Measurements from ENCODE around the gene EDN2. TPM values are rescaled to one million over a fixed set of nuclear protein-coding genes. Genes with fewer than 3 reads are reported as not detected.

EDN2 gene
- total RNA-seq, 1 experiment from 2014 or later: 0.50 TPM

DNA sequence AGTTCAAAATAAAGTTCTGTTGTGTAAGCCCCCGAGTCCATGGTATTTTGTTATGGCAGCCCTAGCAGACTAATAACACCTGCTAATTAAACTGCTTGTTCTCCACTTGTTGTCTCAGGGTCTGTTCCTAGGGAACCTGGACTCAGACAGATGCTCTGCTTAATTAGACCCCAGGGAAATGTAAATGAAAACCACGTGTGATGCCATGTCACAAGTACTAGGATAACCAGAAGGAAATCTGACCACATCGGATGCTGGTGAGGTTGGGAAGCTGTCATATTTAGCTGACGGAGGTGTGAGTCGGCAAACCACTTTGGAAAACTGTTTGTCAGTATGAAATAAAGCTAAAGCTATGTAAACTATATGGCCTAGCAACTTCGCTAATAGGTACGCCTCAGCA is 19.6 kb downstream of the EDN2 start:
- DNase-seq (ENCODE audit: low spot score): no peak

- DNase-seq (ENCODE audit: low spot score): no peak
These were observed 21.0 kb downstream of the EDN2 start for GRCh38 chr1:41463516-41463915.

GRCh38 chr1:41462680-41463004 is 21.8 kb downstream of the EDN2 start:
- no peak for DNase-seq (ENCODE audit: low spot score)

GRCh38 chr1:41461790-41462679 is 22.4 kb downstream of the EDN2 start:
- DNase-seq (ENCODE audit: low spot score): no peak

DNA sequence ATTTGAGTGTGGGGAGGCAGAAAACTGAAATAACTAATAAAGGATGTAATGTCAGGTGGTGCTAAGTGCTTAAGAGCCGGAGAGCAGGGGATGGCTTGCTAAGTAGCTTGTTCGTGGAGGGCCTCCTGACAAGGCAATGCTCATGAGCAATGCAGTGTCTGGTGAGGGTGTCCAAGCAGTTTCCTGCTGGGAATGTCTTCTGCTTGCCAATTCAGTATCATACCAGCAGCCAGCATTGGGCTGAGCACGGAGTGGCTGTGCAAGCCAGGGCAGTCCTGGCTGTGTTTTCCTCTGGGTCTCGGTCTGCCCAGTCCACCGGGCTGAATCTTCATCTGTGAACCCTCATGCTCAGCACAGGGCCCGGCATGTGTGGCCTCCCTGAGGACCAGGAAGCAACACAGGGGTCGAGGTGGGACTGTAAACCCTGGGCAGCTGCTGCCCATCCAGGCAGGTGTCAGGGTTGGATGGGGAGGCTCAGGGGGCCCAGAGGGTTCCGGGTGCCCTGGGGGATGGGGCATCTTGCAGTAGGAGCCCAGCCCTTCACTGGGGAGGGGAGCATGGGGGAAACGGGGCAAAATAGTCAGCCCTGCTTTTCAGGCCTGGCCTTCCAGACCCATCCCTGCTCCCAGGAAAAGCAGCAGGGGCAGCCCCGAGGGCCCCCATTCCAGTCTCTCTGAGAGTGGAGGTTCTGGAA is 27.5 kb downstream of the EDN2 start:
- DNase-seq (ENCODE audit: low spot score): no peak

DNA sequence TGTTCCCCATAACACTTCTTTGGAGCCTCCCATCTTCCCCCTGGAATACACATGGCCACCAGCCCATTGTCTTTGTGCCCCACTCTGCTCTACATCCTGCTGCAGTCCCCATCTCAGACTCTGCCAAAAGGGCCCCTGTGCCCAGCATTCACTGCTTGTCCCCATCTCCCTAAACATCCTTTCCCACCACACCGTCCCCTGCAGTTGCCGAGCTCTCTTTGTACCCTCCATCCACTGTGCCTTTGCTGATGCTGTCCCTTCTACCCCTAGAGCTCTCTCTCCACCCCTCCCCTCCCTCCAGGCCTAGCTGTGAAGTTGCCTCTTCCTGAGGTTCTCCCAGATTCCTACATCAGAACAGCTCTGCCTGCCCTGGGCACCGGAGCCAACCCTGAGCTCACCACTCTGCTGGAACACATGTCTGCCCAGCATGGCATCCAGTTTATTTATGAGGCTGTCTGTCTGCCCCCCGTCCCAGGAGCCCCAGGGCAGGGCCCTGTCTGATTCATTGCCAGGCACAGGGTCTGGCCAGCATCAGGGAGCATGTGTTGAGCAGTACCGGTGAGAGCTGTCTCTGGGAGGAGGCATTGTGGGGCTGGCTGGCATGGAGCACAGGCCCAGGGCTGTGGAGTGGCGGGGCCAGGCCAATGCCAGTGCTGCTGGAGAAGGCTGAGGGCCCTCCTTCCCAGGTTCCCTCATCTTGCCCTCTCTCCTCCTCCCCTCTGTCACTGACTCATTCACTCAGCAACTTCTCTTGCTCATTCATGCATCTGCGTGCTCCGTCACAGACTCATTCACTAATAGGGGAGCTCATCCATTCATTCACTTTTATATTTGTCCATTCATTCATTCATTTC is 28.8 kb downstream of the EDN2 start:
- no peak for DNase-seq (ENCODE audit: low spot score)

DNA sequence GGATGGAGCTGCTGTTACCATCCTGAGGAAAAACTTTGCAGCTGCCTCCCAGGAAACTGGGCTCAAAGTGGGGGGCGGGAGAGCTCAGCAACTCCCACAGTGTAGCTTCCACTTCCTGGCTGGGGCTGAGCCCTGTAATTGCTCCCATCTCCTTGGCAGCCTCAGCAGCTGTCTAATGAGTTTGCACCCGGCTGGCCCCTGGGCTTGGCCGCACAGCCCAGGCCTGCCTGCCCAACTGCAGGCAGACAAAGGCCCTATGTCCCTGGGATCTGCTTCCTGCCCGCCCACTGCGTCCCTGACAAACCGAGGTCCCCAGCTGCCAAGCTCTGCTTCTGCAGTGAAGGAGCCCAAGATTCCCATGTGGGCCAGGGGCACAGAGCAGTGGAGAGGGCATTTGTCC is 30.1 kb downstream of the EDN2 start:
- no peak for DNase-seq (ENCODE audit: low spot score)

- no peak for DNase-seq (ENCODE audit: low spot score)
These were observed 31.7 kb downstream of the EDN2 start for GRCh38 chr1:41452704-41453290.

DNA sequence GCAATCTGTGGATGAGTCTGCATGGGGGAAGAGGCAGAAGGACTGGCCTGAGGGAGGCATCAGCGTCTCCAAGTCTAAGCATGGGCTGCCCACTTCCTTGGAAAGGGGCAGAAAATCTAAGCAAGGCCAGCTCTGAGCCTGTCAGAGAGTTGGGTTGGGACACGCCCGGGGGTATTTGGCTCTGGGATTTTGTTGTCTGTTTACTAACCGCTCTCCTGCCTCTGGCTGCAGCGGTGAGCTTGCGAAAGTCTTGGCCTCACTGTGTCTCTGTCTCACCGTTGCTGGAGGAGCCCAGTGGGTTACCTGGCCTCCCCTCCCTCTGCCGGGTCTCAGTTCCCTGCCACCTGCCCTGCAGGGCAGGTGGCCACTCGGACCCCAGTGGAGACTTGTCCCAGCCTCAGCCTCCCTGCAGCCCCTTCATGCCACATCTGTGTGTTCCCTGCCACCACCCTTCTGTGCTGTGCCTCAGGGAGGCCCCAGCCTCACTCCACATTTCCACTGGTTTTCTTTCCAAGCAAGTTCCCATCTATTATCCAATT is 33.7 kb downstream of the EDN2 start:
- no peak for DNase-seq (ENCODE audit: low spot score)

DNA sequence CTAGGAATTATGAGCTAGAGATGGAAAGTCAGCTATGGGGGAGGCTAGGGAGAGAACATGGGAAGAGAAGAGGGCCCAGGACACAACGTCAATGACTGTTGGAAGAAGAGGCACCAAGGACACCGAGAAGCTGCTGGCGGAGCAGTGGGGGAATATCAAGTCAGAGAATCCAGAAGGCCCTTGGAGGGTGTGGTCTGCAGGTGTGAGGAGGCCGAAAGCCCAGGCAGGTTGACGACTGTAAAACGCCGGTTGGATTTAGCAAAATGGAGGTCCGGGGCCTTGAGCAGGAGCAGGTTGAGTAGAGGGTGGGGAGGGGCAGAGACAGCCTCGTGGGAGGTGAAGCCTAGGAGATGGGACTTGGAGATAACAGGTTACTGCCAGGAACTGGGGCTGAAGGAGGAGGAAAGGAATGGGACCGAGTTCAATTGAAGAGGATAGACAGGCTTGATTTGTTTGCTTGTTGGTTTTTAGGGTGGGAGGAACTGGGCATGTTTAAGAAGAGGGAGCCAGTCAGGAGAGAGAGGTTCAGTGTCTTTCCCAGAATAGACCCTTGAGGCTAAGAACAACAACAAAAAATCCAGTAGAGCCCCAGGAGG is 35.1 kb downstream of the EDN2 start:
- DNase-seq (ENCODE audit: low spot score): no peak

GRCh38 chr1:41448821-41449220 is 35.7 kb downstream of the EDN2 start:
- no peak for DNase-seq (ENCODE audit: low spot score)

- DNase-seq (ENCODE audit: low spot score): no peak
These were observed 36.3 kb downstream of the EDN2 start for GRCh38 chr1:41447995-41448770.

DNA sequence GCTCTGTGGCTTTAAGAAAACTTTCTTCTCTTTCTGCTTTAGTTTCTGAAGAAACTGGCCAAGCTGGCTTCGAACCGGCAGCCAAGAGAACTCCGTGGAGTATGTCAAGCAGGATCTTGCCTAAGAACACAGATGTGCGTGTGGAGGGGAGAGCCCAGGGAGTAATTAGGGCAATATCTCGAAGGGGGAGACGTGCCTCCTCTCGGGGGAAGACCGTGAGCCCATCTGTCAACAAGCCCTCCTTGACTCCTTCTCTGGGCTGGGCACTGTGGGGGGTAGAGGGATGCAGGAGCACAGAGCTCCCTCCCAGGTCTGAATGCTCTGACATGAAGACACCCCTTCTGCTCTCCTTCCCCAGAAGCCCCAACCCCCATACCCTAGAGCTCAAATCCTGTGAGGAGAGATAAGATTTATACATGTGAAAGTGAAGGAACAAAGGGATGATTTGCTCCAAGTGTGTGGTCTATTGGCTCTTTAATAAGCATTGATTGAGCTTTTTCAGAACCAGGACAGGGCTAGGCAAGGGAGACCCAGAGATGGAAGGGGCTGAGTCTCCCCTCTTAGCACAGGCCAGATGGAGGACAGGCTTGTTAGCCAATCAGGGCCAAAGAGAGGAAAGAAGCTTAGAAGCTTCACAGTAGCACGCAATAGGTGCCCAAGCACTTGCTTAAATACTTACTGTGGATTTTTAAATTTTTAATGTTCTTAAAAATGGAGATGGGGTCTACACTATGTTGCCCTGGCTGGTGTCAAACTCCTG is 37.5 kb downstream of the EDN2 start:
- DNase-seq (ENCODE audit: low spot score): no peak

DNA sequence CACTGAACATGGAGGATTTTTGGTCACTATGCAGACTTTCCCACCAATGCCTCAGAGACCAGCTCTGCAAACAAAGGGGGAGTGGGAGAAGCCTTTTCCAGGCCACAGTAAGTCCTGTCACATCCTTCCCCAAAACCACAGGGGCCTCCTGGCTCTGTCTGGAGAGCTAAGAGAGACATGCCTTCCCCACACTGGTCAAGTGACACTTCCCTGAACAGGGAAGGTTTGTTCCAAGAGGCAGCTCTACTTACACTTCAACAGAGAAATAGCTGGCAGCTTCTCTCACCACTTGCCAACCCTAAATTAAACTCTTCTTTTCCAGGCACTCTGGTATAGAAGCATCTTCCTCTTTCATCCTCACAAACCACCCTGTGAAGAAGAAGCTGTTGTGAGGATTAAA is 39.7 kb downstream of the EDN2 start:
- no peak for DNase-seq (ENCODE audit: low spot score)

- DNase-seq (ENCODE audit: low spot score): no peak
These were observed 40.2 kb downstream of the EDN2 start for GRCh38 chr1:41444246-41444645.

DNA sequence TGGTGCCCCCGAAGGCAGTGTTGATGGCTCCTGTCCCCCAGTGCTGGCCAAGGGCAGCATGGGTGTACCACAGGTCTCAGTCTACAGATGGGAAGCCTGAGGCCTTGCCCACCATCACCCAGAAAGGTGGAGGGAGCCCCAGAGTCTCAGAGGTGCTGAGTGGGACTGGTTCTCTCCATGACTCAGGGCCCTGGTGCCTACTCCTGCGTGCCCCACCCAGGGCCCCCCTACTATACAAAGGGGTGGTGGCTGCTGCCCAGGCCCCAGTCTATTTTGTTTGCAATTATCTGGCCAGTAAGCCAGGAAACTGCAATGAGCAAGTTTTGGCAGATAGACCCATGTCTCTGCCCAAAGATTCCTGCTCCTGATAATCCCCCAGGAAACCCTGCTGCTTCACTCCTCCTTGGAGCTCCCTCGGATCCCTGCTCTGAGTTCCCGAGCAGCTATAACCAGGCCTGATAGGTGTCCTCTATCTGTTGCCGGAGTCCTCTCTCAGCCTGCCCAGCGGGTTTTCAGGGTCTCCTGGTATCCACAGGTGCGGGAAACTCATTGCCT is 41.7 kb downstream of the EDN2 start:
- DNase-seq (ENCODE audit: low spot score): no peak

- no peak for DNase-seq (ENCODE audit: low spot score)
These were observed 44.0 kb downstream of the EDN2 start for GRCh38 chr1:41440321-41441085.

DNA sequence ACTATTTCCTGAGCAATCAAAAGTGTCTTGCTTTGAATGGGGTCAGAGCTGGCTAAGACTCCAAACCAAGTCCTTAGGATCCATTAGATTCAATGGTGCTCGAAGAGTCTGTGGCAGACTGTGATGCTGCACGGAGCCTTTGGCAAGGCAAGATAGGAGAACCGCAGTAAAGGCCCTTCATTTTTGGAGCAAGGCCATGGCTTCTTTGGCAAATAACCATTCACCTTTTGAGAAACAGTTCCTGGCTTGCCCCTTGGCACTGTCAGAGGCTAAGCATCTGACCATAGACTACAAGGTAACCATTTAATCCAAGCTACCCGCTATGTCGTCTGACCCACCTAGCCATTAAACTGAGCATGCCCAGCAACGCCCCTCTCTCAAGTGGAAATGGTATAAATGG is 45.2 kb downstream of the EDN2 start:
- DNase-seq (ENCODE audit: low spot score): no peak

DNA sequence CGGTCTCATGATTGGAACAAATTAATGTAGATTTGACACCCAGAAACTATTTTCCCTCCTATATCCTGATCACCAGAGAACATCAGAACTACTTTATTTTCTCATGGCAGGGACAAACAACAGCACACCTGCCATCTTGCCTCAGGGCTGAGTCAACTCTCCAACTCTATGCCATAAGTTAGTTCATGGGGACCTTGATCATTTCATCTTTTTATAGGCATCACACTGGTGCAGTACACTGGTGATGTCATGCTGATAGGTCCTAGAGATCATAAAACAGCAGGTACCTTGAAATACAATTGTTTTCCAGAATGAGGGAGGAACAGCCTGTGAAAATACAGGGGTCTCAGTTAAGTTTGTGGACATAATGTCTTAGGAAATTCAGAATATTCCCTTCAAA is 45.8 kb downstream of the EDN2 start:
- DNase-seq (ENCODE audit: low spot score): no peak
